Raji (cell line): Measurements from ENCODE around the gene LHPP.

Experiments used
- POLR2A ChIP-seq: IDR thresholded peaks from 2 replicates; pipeline ENCODE4 v1.6.1; 2011; ENCODE audit warnings: low read depth, low read length, control low read depth; ENCODE audit not compliant: insufficient read depth

The LHPP gene

GRCh38 chr10:124597846-124598165 is 136.2 kb downstream of the LHPP start:
- TF ChIP-seq POLR2A = no peak

DNA sequence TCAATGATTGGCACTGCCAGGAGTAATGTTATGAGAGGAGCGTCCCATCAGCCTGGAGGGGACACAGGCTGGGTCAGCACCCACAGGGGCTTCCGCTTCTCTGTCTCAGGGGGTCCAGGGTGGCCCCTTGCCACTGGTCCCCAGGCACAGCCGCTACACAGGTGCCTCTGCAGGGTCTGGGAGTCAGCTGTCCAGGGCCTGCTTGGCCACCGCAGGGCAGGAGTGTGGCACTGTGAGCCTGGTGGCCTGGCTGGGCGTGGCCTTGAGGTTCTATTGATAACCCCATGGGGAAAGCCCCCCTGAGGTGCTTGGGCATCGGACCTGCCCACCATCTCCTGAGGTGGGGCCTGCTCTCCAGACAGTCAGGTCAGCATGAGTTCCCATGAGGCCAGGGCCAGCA is 136.6 kb downstream of the LHPP start:
- no peak for TF ChIP-seq POLR2A

GRCh38 chr10:124598773-124599587 is 137.4 kb downstream of the LHPP start:
- TF ChIP-seq POLR2A = no peak

DNA sequence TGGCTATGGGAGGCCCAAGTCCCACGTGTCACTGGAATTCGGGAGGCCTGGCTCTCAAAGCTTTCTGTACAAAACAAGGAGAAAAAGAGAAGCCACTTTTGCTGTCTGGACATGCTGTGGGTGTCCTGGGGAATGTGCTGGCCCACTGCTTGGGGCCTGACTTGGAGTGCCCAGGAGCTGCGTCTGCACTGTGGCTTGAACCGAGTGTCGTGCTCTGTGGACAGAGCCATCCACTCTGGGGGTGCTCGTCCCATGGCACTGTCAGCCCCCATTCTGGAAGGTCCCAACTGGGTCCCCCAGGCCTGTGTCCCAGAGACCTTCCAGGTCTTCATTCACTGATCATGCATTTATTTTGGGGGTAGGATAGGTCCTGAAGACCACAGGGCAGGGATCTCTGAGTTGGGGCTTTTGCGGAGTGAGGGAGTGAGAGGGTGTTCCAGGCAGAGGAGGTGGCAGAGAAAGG is 138.0 kb downstream of the LHPP start:
- no peak for TF ChIP-seq POLR2A

DNA sequence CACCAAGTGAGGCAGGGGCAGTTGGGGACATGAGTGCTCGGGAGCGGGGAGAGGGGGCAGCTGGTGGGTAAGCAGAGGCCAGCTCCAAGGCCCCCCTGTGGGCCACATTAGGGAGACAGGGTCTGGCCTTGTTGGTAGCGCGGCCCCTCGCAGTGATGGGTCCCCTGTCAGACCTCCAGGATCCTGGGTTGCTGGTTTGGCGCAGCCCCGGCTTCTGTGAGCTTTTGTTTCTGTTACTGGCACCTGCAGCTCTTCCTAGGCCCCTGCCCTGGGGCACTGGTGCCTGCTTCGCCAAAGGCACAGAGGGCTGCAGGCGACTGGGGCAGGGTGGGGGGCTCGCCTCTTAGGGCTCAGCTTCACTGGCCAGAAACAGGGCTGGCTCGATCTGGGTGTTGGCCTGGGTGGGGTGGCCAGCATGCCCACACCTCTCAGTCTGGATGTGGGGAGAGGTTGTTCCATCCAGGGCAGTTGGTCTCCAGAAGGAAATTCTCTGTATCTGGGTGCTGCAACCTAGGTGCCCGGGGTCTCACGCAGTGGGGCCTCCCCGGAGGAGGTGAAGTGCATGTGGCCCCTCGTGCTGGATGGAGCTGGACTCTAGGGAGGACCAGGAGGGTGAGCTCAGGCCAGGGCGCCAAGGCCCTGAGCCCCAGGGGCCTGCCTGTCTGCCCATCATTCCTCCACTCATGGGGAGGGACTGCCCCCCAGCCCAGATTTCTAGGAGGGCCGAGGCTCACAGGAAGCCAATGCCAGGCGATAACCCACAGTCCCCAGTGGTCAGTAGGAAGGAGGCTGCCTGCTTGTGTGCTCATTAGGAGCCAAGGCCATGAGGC is 138.6 kb downstream of the LHPP start:
- TF ChIP-seq POLR2A = no peak

- no peak for TF ChIP-seq POLR2A
These were observed 139.4 kb downstream of the LHPP start for GRCh38 chr10:124601016-124601415.

GRCh38 chr10:124601431-124602120 is 140.0 kb downstream of the LHPP start:
- peak; percentile 26; the same call in 1 of the 2 replicates for TF ChIP-seq POLR2A

DNA sequence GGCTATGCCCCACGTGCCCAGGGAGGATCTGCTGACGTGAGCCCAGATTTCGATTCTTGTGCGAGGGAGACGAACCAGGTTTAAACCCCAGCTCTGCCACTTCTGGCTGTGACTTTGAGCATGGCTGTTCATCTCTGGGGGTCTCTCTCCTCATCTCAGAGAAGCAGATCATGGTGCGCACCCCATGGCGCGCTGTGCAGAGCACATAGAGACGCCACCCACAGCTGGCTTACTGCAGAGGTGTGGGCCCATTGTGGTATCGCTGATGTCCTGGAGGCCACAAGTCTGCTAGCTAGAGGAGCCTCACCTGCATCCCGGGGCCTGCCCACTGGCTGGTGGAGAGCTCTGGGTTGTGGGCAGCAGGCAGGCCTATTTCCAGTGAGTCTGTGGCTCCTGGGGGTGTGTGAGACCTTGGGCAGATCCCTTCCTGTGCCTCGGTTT is 140.5 kb downstream of the LHPP start:
- no peak for TF ChIP-seq POLR2A

GRCh38 chr10:124602646-124603365 is 141.2 kb downstream of the LHPP start:
- TF ChIP-seq POLR2A = no peak

- TF ChIP-seq POLR2A = no peak
These were observed 142.0 kb downstream of the LHPP start for GRCh38 chr10:124603376-124604213.

GRCh38 chr10:124604214-124605000 is 142.8 kb downstream of the LHPP start:
- TF ChIP-seq POLR2A = no peak

GRCh38 chr10:124605001-124605370 is 143.4 kb downstream of the LHPP start:
- TF ChIP-seq POLR2A = no peak

GRCh38 chr10:124605481-124605855 is 143.8 kb downstream of the LHPP start:
- TF ChIP-seq POLR2A = no peak
